HG03064 (cell line): ENCODE data around the gene TMEM191B.
A peak's percentile ranks its signal among the peaks of the same experiment; 100 is the strongest.
"Not testable (repeated sequence)": the region's sequence is repeated elsewhere in the genome, so short reads cannot be mapped to it uniquely, and the experiment has no call there.

Experiments
- ATAC-seq: cut with Tn5 transposase; IDR thresholded peaks from one replicate; pipeline ENCODE4 v1.9.1; 2021; ENCODE audit warnings: low read depth; ENCODE audit not compliant: unreplicated experiment

The TMEM191B gene

GRCh38 chr22:18527752-18528596 lies at the start of gene TMEM191B:
TSS of gene TMEM191B (plus strand) at chr22:18527802. CDS start at chr22:18527981, 179 bp downstream.
- ATAC-seq = not testable (repeated sequence)

DNA sequence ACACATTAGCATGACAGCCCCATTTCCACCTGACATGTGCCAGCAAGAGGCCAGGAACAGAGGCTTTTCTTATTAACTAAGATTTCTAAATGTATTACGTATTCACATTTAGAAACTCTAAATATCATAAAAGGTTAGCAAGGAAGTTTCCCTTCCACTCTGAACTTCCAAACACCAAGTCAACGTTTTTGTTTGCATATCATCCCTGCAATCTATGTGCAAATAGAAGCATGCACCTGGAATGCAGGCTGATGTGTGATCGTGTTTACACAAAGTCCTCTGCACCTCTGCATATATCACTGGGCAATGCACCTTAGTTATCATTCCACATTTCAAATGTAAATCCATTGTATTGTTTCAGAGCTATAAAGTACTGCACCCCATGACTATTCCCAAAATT lies 31.4 kb upstream of the TMEM191B start:
- ATAC-seq = not testable (repeated sequence)

DNA sequence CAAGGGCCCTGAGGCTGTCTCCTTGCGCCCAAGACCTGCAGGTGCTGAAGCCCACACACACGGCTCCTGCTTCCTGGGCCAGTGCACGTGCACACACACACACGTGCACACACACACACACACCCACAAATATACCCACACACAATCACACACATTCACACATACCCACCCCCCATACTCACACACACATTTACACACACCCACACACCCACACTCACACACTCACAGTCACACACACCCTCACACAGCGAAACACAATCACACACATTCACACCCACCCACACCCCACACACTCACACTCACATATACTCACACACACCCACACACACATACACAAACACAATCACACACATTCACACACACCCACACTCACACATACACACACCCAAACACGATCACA lies 16.3 kb upstream of the TMEM191B start:
- ATAC-seq = not testable (repeated sequence)

GRCh38 chr22:18512378-18512777 lies 15.2 kb upstream of the TMEM191B start:
- ATAC-seq = not testable (repeated sequence)

- not testable (repeated sequence) for ATAC-seq
Measured at GRCh38 chr22:18513454-18513853, 14.1 kb upstream of the TMEM191B start.

DNA sequence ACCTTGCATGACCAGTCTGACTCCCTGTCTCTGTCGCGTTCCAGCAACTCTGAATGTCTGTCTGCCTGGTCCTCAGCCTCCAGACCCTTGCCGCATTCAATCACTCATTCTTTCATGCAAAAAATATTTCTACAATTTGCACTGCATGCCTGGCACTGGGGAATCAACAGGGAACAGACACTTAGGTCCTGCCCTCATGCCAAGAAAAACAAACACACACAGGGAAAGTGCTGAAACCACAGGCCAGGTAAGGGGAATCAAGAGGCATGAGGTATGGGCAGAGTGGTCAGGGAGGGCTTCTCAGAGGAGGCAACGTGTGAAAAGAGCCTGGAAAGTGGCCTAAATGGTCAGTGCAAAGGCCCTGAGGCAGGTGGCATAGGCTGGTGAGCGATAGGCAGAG lies 9.5 kb upstream of the TMEM191B start, which contains the start of gene GGTLC3:
GGTLC3 (minus strand) TSS at position 101 of the 400 bp plus-strand sequence. CDS start 264 bp downstream, outside the sequence.
- ATAC-seq = not testable (repeated sequence)

DNA sequence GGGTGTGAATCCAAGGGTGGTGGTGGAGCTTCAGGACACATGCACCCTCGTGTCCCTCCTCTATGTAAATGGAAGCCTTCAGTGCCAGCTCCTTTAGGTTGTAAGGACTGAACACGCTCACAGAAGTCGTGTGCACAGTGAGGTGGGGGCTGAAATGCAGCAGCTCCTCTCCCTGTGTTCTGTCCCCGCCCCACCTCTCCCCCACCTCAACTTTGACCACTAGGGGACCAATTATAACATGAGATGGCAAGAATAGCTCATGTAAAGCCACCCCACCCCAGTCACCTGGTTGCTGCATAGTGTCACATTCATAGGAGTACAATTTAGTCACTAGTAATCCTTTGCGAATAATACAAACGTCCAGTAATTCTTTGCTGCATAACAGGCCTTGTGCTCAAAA lies 4.8 kb upstream of the TMEM191B start:
- not testable (repeated sequence) for ATAC-seq

- ATAC-seq = not testable (repeated sequence)
Measured at GRCh38 chr22:18523328-18523727, 4.3 kb upstream of the TMEM191B start.

- ATAC-seq = peak; percentile 64
Measured at GRCh38 chr22:18528597-18529415, 1.2 kb downstream of the TMEM191B start.

- ATAC-seq = peak; percentile 18
Measured at GRCh38 chr22:18529416-18530145, 2.0 kb downstream of the TMEM191B start.

DNA sequence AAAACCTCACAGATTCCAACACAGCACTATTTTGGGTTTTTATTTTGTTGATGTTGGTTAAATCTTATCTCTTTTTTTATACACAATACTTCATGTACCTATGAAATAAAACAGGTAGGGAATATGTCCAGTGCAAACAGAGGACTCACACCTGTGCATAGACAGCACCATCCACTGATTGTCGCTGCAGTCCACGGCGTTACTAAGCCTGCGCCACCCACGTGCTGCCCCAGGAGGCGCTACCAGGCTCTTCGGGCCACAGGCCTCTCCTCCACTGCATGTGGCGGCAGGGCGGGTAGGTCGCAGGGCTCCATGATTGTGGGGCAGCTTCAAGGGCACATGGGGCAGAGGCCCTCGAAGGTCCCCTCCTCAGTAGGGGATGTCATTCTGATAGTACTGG lies 6.0 kb downstream of the TMEM191B start:
- not testable (repeated sequence) for ATAC-seq

DNA sequence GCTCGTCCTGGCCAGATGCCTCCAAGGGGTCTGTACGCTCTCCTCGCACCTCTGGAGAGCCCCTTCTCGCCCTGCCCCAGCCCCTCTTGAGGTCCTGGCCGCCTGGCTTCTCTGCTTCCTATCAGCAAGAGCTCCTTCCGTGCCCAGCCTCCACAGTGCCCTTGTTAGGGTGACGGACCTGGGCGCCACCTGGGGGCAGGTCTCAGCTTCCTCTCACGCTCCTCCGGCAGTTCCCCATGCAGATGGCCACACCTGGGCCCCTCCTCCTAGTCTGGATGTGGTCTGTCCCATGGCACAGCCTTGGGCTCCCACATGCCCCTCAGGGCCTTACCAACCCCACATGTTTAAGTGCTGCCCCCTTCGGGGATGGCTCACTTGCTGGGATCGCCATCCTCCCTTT lies 6.7 kb downstream of the TMEM191B start:
- not testable (repeated sequence) for ATAC-seq

- ATAC-seq = not testable (repeated sequence)
Measured at GRCh38 chr22:18539994-18540393, 12.4 kb downstream of the TMEM191B start.

GRCh38 chr22:18543400-18543799 lies 15.8 kb downstream of the TMEM191B start:
- not testable (repeated sequence) for ATAC-seq

GRCh38 chr22:18544615-18545014 lies 17.0 kb downstream of the TMEM191B start:
- ATAC-seq = not testable (repeated sequence)

DNA sequence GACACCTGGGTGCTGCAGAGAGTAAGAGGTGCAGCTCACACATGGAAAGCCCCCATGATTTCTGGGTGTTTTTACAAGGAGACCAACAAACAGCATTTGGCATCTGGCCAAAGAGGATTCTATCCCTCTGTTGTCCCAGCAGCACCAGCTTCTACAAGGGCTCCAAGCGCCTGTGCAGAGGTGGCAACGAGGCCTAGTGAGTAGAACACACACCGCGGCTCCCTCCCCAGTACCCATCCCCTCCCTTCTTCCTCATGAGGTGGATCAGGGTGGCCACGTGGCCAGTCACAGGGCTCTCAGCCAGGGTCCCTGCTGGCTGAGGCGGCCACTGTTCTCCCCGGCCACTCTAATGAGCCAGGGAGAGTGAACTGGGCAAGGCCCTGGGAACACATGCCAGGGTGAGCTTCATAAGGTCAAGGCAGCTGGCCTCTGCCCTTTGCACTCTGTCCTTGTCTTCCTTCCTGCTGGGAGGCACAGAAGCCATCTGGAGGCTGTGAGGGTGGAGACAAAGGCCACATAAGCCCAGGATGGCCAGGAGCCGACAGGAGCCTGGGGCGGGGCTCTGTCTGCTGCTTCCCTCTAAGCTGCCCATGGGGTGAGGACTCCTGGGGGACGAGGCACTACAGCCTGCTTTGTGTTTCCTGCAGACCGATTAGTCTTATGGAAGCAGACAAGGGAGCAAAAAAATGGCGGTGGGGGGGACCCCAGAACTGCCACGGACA lies 22.0 kb downstream of the TMEM191B start:
- not testable (repeated sequence) for ATAC-seq

GRCh38 chr22:18551046-18551445 lies 23.4 kb downstream of the TMEM191B start:
- not testable (repeated sequence) for ATAC-seq

GRCh38 chr22:18552839-18553597 lies 25.4 kb downstream of the TMEM191B start:
- not testable (repeated sequence) for ATAC-seq
